ENCODE results near the gene TIGIT.

TIGIT gene

GRCh38 chr3:114310695-114311094 is 16.9 kb downstream of the TIGIT start:
- DNase-seq (ENCODE audit: low spot score): no peak

GRCh38 chr3:114313426-114313825 is 19.6 kb downstream of the TIGIT start:
- no peak for DNase-seq (ENCODE audit: low spot score)

- DNase-seq (ENCODE audit: low spot score): no peak
These were observed 20.5 kb downstream of the TIGIT start for GRCh38 chr3:114314282-114314681.

- DNase-seq (ENCODE audit: low spot score): no peak
These were observed 24.5 kb downstream of the TIGIT start for GRCh38 chr3:114318295-114318694.

- DNase-seq (ENCODE audit: low spot score): no peak
These were observed 25.6 kb downstream of the TIGIT start for GRCh38 chr3:114319453-114319852.

- DNase-seq (ENCODE audit: low spot score): no peak
These were observed 26.4 kb downstream of the TIGIT start for GRCh38 chr3:114320246-114320645.

GRCh38 chr3:114323546-114324254 is 29.9 kb downstream of the TIGIT start:
- peak; percentile 55 for DNase-seq (ENCODE audit: low spot score)

- no peak for DNase-seq (ENCODE audit: low spot score)
These were observed 33.8 kb downstream of the TIGIT start for GRCh38 chr3:114327665-114328064.

GRCh38 chr3:114328345-114328744 is 34.5 kb downstream of the TIGIT start:
- DNase-seq (ENCODE audit: low spot score): peak; percentile 34

GRCh38 chr3:114329823-114330222 is 36.0 kb downstream of the TIGIT start:
- no peak for DNase-seq (ENCODE audit: low spot score)

GRCh38 chr3:114331007-114331406 is 37.2 kb downstream of the TIGIT start:
- no peak for DNase-seq (ENCODE audit: low spot score)

GRCh38 chr3:114331710-114332109 is 37.9 kb downstream of the TIGIT start:
- DNase-seq (ENCODE audit: low spot score): no peak

GRCh38 chr3:114332342-114333179 is 38.7 kb downstream of the TIGIT start:
- peak; percentile 45 for DNase-seq (ENCODE audit: low spot score)

GRCh38 chr3:114333180-114333922 is 39.5 kb downstream of the TIGIT start:
- peak; percentile 45 for DNase-seq (ENCODE audit: low spot score)

- DNase-seq (ENCODE audit: low spot score): no peak
These were observed 40.1 kb downstream of the TIGIT start for GRCh38 chr3:114333923-114334240.

- DNase-seq (ENCODE audit: low spot score): no peak
These were observed 42.4 kb downstream of the TIGIT start for GRCh38 chr3:114336122-114336697.

GRCh38 chr3:114336857-114337256 is 43.0 kb downstream of the TIGIT start:
- no peak for DNase-seq (ENCODE audit: low spot score)

GRCh38 chr3:114338651-114339357 is 45.0 kb downstream of the TIGIT start:
- peak; percentile 29 for DNase-seq (ENCODE audit: low spot score)

- DNase-seq (ENCODE audit: low spot score): no peak
These were observed 50.7 kb downstream of the TIGIT start for GRCh38 chr3:114344492-114344891.

GRCh38 chr3:114350271-114350670 is 56.4 kb downstream of the TIGIT start:
- DNase-seq (ENCODE audit: low spot score): no peak

- no peak for DNase-seq (ENCODE audit: low spot score)
These were observed 56.9 kb downstream of the TIGIT start for GRCh38 chr3:114350690-114351089.
